ENCODE results near the gene TSPAN6.

Gene TSPAN6

DNA sequence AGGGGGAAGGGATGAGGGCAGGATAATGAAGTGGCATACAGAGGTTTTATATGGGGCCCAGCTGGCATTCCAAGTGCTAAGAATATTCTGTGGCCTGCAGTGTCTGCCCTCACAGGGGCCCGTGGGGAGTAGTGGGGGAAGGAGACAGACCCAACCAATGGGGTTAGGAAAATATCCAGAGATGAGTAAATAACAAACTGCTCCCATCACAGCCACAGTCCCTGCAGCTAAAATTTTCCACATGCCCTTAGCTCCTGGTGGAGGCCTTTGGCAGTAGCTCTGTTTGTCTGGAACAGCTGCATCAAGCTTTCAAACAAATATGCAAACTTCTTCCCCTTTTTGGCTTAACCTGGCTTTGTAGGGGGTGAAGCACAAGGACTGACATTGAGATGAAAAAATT lies 10.5 kb upstream of the TSPAN6 start:
- no peak for FAIRE-seq

DNA sequence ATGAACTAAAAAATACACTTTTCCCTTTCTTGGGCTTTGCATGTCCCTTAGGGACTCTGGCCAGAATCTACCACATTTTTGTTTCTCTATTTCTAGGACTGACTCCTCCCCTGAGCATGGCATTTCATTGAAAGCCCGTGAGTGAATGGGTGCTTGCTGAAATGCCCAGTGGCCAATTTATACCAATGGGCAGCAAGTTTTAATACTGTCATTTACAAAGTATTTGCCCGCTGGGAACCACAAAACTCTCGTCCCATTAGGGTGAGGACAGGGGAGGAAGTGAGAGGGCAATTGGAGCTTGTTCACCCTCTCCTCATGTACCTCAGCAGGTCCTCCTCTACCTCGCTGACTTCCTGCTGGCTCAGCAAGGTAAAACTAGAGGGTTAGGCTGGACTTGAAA lies 8.5 kb upstream of the TSPAN6 start:
- FAIRE-seq: no peak

- FAIRE-seq: no peak
Measured at GRCh38 chrX:100643956-100644860, 7.6 kb upstream of the TSPAN6 start, which contains the start of gene SRPX2. SRPX2 (plus strand) TSS chrX:100644199; CDS start chrX:100646323, 2,124 bp downstream.

- no peak for FAIRE-seq
Measured at GRCh38 chrX:100643212-100643611, 6.6 kb upstream of the TSPAN6 start.

GRCh38 chrX:100642290-100642689 lies 5.7 kb upstream of the TSPAN6 start:
- FAIRE-seq: no peak

DNA sequence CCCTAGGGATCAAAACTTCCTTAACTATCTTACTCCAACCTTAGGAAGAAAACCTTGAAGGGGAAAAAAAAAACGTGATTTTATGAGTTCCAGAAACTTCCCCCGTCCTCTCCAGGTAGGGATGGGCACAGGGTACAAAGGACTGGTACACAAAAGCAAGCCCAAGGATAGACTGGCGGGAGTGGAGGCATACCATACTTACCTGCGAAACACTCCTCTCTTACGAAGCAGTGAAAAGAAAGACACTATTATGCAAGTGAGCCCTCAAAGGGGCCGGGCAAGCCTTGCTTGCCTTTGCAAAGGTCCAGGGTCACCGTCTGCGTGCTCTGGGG lies 651 bp downstream of the TSPAN6 start:
- no peak for FAIRE-seq

DNA sequence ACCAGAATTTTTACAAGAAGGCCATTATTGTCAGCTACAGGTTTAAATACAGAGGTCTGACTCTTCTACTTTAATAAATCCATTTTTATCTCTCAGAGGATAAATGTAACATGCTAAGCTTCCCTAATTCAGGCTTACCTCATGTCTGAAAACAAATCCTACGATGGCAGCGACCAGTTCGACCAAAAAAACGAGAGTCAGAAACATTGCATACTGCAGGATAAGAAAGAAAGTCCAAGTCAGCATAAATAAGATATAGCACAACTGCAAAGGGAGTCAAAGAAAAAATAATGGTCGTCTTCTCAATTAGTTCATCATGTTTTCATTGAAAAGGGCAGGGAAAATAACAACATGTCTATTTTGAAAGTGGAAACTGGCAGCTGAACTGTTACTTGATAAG lies 1.6 kb downstream of the TSPAN6 start:
- no peak for FAIRE-seq

GRCh38 chrX:100625985-100626491 lies 10.6 kb downstream of the TSPAN6 start:
- FAIRE-seq: no peak

DNA sequence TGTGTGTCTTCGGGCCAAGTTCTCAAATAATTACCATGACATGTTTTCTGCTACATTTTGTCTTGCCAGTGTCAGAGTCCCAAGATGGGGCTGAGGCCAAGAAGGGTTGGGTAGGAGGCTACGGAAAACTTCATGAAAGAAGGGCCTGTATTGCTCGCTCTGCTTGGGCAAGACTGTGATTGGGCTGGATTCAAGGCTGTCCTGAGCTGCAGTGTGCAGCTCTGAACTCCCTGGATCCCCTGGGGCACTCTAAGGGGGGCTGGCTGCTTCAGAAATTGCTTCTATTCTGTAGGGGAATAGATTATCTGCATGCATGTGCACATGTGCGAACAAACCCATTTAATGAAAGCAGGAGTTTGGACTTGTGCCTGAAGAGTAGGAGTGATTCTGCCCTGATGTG lies 13.6 kb downstream of the TSPAN6 start:
- no peak for FAIRE-seq

DNA sequence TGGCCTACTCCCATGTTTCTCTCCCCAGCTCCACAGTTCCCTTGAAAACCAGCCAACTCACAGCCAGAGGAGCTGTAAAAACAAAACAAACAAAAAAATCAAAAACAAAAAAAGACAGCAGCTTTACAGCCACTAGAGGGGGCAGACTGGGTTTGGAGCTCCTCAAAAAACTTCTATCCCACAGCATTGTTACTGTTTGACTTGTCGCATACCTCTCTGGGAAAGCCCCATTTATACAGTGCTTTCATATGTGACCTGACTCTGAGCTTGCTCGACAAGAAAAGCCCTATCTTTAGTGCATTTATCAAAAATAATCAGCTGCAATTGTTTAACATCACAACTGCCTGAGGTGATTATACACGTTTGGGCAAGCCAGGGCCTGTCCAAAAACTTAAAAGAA lies 21.6 kb downstream of the TSPAN6 start:
- peak; percentile 80 for FAIRE-seq

GRCh38 chrX:100611951-100612350 lies 24.7 kb downstream of the TSPAN6 start:
- FAIRE-seq: no peak

GRCh38 chrX:100609591-100609990 lies 27.0 kb downstream of the TSPAN6 start:
- no peak for FAIRE-seq

DNA sequence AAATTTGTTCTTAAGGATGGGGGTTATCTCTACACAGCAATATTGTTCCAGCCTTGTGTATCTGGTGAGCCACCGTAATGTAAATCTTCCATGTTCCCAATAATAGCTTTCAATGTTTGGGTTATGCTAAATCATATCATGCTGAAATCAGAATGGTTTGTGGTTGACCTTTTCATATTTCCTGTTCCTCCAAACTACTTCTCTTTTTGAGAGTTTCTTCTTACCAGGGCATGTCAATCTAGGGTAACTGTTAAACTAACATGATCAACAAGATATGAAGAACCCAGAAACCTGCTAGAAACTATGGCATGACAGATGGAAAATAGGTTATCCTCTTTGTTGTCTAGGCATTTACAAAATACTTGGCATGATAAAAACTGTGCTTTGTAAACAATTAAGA lies 29.9 kb downstream of the TSPAN6 start:
- FAIRE-seq: no peak

DNA sequence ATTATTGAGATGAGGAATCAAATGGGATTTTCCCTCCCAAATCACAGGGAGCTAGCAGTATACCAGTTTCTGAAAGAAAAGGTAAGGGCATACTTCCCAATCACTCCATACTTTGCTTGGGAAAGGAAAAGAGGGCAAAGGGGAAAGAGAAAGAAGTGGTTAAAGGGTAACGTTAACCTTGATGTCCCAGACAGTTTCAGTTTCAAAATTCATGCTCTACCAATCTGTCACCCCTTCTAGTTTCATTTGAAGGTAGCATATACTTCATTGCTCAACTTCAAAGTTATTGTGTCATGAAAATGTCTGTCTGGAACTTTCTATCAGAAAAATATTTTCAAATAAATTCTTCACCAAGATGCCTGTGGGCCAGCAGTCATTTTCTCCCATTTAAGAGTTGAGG lies 35.8 kb downstream of the TSPAN6 start:
- FAIRE-seq: no peak

DNA sequence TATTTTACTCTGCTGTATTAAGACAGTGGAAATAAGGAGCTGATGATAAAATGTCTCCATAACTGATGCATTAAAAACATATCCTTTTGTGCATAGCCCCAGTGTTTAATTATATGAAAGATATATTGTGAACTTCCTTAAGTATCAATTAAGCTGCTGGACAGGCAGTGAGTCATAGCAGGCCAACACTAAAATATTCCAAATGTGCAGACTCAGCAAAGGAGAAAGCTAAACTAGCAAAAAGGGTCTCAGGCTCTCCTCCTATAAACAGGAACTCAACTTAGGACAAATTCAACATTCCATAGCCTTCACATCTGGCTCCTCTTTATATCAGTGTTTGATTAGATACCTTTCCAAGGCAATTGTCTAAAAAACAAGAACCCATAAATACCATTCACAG lies 36.3 kb downstream of the TSPAN6 start:
- FAIRE-seq: no peak

- no peak for FAIRE-seq
Measured at GRCh38 chrX:100599456-100599855, 37.1 kb downstream of the TSPAN6 start.

GRCh38 chrX:100596601-100597000 lies 40.0 kb downstream of the TSPAN6 start:
- FAIRE-seq: no peak

GRCh38 chrX:100593581-100593980 lies 43.0 kb downstream of the TSPAN6 start:
- no peak for FAIRE-seq

GRCh38 chrX:100593126-100593525 lies 43.5 kb downstream of the TSPAN6 start:
- no peak for FAIRE-seq

GRCh38 chrX:100591256-100592051 lies 45.2 kb downstream of the TSPAN6 start:
- no peak for FAIRE-seq

DNA sequence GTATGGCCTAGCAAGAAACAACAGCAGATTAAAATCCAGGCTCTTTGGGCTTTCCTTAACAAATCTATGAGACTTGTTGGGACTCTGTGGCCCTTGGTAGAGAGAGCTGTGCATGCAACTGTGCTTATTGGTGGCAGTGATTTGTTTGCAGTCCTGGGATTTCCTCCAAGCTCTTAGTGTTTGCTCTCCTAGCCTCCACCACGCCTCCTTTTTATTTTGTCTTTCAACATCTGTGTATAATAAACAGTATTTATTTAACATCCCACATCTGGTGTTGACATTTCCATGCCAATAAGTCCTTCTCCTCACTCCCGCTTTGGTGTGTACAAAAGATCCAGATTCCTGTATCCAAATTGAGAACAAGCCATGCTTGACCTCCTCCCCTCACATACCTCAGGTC lies 48.7 kb downstream of the TSPAN6 start:
- FAIRE-seq: no peak

GRCh38 chrX:100586747-100587146 lies 49.9 kb downstream of the TSPAN6 start:
- no peak for FAIRE-seq

GRCh38 chrX:100584611-100585010 lies 52.0 kb downstream of the TSPAN6 start, which contains the start of gene TNMD:
TNMD (plus strand) TSS chrX:100584936; CDS start chrX:100585019, 83 bp downstream.
- no peak for FAIRE-seq

Measured in G401.6 (cell line).